HEK293 (cell line): ENCODE measurements around the gene LRRC8D.

Experiments used
- CTCF ChIA-PET: fragments of 350-600 bp; formaldehyde crosslinking; extraction: SDS; loops from one replicate; lab custom pipeline; 2021; ENCODE audit warnings: antibody characterized with exemption; lab: Yijun Ruan, JAX
- POLR2A ChIA-PET: fragments of 300-600 bp; formaldehyde crosslinking; extraction: SDS; loops from one replicate; lab custom pipeline; 2020; ENCODE audit warnings: antibody characterized with exemption, inconsistent platforms; lab: Yijun Ruan, JAX
- H3K27ac ChIP-seq: fragments of 200-500 bp; sonication (Bioruptor generic); 2 replicates; pipeline ENCODE4 v1.5.1; 2014; ENCODE audit warnings: low read depth, low read length, control low read depth, inconsistent platforms; ENCODE audit errors: extremely low read depth
- H3K36me3 ChIP-seq, 2 experiments: fragments of 200-500 bp in 1 of 2; sonication (Bioruptor generic) in 1 of 2; 1 replicate in 1 of 2; 2 replicates in 1 of 2; pipeline ENCODE4 v1.5.1; 2014 to 2017; ENCODE audit warnings: inconsistent platforms in 2 of 2, low read length in 2 of 2; ENCODE audit not compliant: control insufficient read depth in 2 of 2, insufficient read depth in 1 of 2
- H3K4me1 ChIP-seq: fragments of 200-500 bp; sonication (Bioruptor generic); 2 replicates; pipeline ENCODE4 v1.5.1; 2014; ENCODE audit warnings: mild to moderate bottlenecking, low read length, inconsistent platforms; ENCODE audit not compliant: control insufficient read depth, insufficient read depth
- H3K4me3 ChIP-seq: 2 replicates; pipeline ENCODE4 v1.5.1; 2011; ENCODE audit warnings: low read depth, mild to moderate bottlenecking, control low read depth, low read length, moderate library complexity
- H3K9me3 ChIP-seq: fragments of 200-500 bp; sonication (Bioruptor generic); 2 replicates; pipeline ENCODE4 v1.5.1; 2014; ENCODE audit warnings: low read depth, low read length, inconsistent platforms; ENCODE audit not compliant: control insufficient read depth, insufficient read depth
- BCL6B ChIP-seq: fragments of 450-650 bp; formaldehyde crosslinking; IDR thresholded peaks from 2 replicates; pipeline ENCODE4 v1.5.1; 2017; ENCODE audit warnings: missing biosample characterization, missing genetic modification characterization
- HOXD13 ChIP-seq: sonication (generic); formaldehyde crosslinking; IDR thresholded peaks from 2 replicates; pipeline ENCODE4 v1.8.0; 2022; ENCODE audit warnings: missing genetic modification reagents, borderline replicate concordance
- KLF10 ChIP-seq: fragments of 450-650 bp; IDR thresholded peaks from 2 replicates; pipeline ENCODE4 v1.5.1; 2018; ENCODE audit warnings: missing biosample characterization, mild to moderate bottlenecking, missing genetic modification characterization
- KLF17 ChIP-seq: fragments of 450-650 bp; formaldehyde crosslinking; IDR thresholded peaks from 2 replicates; pipeline ENCODE4 v1.5.1; 2016; ENCODE audit warnings: missing biosample characterization, missing genetic modification characterization
- MEIS1 ChIP-seq: sonication (generic); formaldehyde crosslinking; IDR thresholded peaks from 2 replicates; pipeline ENCODE4 v1.8.1; 2022; ENCODE audit warnings: missing genetic modification reagents, mild to moderate bottlenecking, borderline replicate concordance
- OVOL3 ChIP-seq: fragments of 450-650 bp; formaldehyde crosslinking; IDR thresholded peaks from 2 replicates; pipeline ENCODE4 v1.5.1; 2016; ENCODE audit warnings: missing biosample characterization, missing genetic modification characterization
- REST ChIP-seq: fragments of 450-650 bp; formaldehyde crosslinking; IDR thresholded peaks from 2 replicates; pipeline ENCODE4 v1.5.1; 2016; ENCODE audit warnings: missing biosample characterization, missing genetic modification characterization
- SP7 ChIP-seq: fragments of 450-650 bp; formaldehyde crosslinking; IDR thresholded peaks from 2 replicates; pipeline ENCODE4 v1.5.1; 2016; ENCODE audit warnings: missing biosample characterization, missing genetic modification characterization
- ZBTB17 ChIP-seq: fragments of 450-650 bp; formaldehyde crosslinking; IDR thresholded peaks from 2 replicates; pipeline ENCODE4 v1.5.1; 2016; ENCODE audit warnings: missing biosample characterization, missing genetic modification characterization
- ZBTB48 ChIP-seq: fragments of 450-650 bp; formaldehyde crosslinking; IDR thresholded peaks from 2 replicates; pipeline ENCODE4 v1.5.1; 2016; ENCODE audit warnings: missing biosample characterization, missing genetic modification characterization
- ZNF112 ChIP-seq: fragments of 450-650 bp; formaldehyde crosslinking; IDR thresholded peaks from 2 replicates; pipeline ENCODE4 v1.5.0; 2017; ENCODE audit warnings: missing biosample characterization, missing genetic modification characterization
- ZNF184 ChIP-seq: fragments of 450-650 bp; IDR thresholded peaks from 2 replicates; pipeline ENCODE4 v1.5.1; 2018; ENCODE audit warnings: missing biosample characterization, mild to moderate bottlenecking, missing genetic modification characterization
- ZNF292 ChIP-seq: fragments of 450-650 bp; formaldehyde crosslinking; IDR thresholded peaks from 2 replicates; pipeline ENCODE4 v1.5.1; 2016; ENCODE audit warnings: low read depth, missing biosample characterization, missing genetic modification characterization, borderline replicate concordance
- ZNF366 ChIP-seq: fragments of 450-650 bp; formaldehyde crosslinking; conservative IDR thresholded peaks from 2 replicates; pipeline ENCODE4 v1.5.1; 2016; ENCODE audit warnings: missing biosample characterization, missing genetic modification characterization
- ZNF37A ChIP-seq: fragments of 450-650 bp; IDR thresholded peaks from 2 replicates; pipeline ENCODE4 v1.5.1; 2018; ENCODE audit warnings: missing biosample characterization, missing genetic modification characterization
- ZNF423 ChIP-seq: fragments of 450-650 bp; formaldehyde crosslinking; IDR thresholded peaks from 2 replicates; pipeline ENCODE4 v1.5.1; 2016; ENCODE audit warnings: missing biosample characterization, missing genetic modification characterization
- ZNF529 ChIP-seq: fragments of 450-650 bp; formaldehyde crosslinking; IDR thresholded peaks from 2 replicates; pipeline ENCODE4 v1.5.1; 2017; ENCODE audit warnings: missing genetic modification characterization, missing biosample characterization; ENCODE audit not compliant: insufficient replicate concordance
- ZNF600 ChIP-seq: fragments of 450-650 bp; formaldehyde crosslinking; IDR thresholded peaks from 2 replicates; pipeline ENCODE4 v1.5.1; 2016; ENCODE audit warnings: missing biosample characterization, missing genetic modification characterization
- ZNF621 ChIP-seq: fragments of 450-650 bp; formaldehyde crosslinking; IDR thresholded peaks from 2 replicates; pipeline ENCODE4 v1.5.1; 2017; ENCODE audit warnings: missing biosample characterization, missing genetic modification characterization
- ZNF629 ChIP-seq: fragments of 450-650 bp; formaldehyde crosslinking; IDR thresholded peaks from 2 replicates; pipeline ENCODE4 v1.5.1; 2017; ENCODE audit warnings: missing biosample characterization, missing genetic modification characterization
- ZNF664 ChIP-seq: fragments of 450-650 bp; formaldehyde crosslinking; IDR thresholded peaks from 2 replicates; pipeline ENCODE4 v1.5.1; 2016; ENCODE audit warnings: missing biosample characterization, missing genetic modification characterization
- ZNF707 ChIP-seq: fragments of 450-650 bp; formaldehyde crosslinking; IDR thresholded peaks from 2 replicates; pipeline ENCODE4 v1.5.1; 2016; ENCODE audit warnings: missing biosample characterization, missing genetic modification characterization
- ZNF776 ChIP-seq: fragments of 450-650 bp; formaldehyde crosslinking; IDR thresholded peaks from 2 replicates; pipeline ENCODE4 v1.5.0; 2017; ENCODE audit warnings: missing biosample characterization, missing genetic modification characterization, borderline replicate concordance
- ZNF843 ChIP-seq: fragments of 450-650 bp; formaldehyde crosslinking; IDR thresholded peaks from 2 replicates; pipeline ENCODE4 v1.5.1; 2016; ENCODE audit warnings: missing biosample characterization, missing genetic modification characterization
- TF ChIP-seq, protein P1 (sequence below): fragments of 450-650 bp; formaldehyde crosslinking; optimal IDR thresholded peaks from 2 replicates; pipeline ENCODE3; 2016; ENCODE audit warnings: missing biosample characterization, mild to moderate bottlenecking, missing genetic modification characterization
- TF ChIP-seq, protein P2 (sequence below): fragments of 450-650 bp; formaldehyde crosslinking; IDR thresholded peaks from 2 replicates; pipeline ENCODE4 v1.5.1; 2016; ENCODE audit warnings: missing biosample characterization, missing genetic modification characterization, low read depth
- TF ChIP-seq, protein P3 (sequence below): fragments of 450-650 bp; formaldehyde crosslinking; IDR thresholded peaks from 2 replicates; pipeline ENCODE4 v1.5.1; 2016; ENCODE audit warnings: missing biosample characterization, missing genetic modification characterization

Gene LRRC8D

GRCh38 chr1:89890085-89890752 lies 69.4 kb downstream of the LRRC8D start:
- no peaks in the 10 kb centered on the region for H3K9me3 ChIP-seq
- no peak overlapping the region for H3K4me3 ChIP-seq
- H3K27ac ChIP-seq, result no peak overlapping the region
- no peaks in the 10 kb centered on the region for H3K36me3 ChIP-seq
- ChIA-PET CTCF (interaction anchor here (0.5 to 1.0 kb wide), 3 partner anchors 52 to 1137 kb away, joined by 3 to 4 read pairs (median 3); no protein-coding TSS in a partner anchor), POLR2A (no interaction called here)
- H3K4me1 ChIP-seq, result no peaks in the 10 kb centered on the region
- TF ChIP-seq ZNF423 (tag by site-specific recombination) (no peak), BCL6B (tag by site-specific recombination) (peak; percentile 63; the same call in 1 of the 2 replicates), ZBTB17 (peak; percentile 63; the same call in 1 of the 2 replicates), ZNF776 (tag by site-specific recombination) (no peak), KLF10 (tag by site-specific recombination) (peak; percentile 89), ZNF621 (tag by site-specific recombination) (no peak), ZNF664 (tag by site-specific recombination) (0 out of 2 replicates have a peak, but pooled peaks have one; percentile 50), REST (tag by site-specific recombination) (no peak), ZNF843 (tag by site-specific recombination) (peak; percentile 77), ZNF629 (tag by site-specific recombination) (peak; percentile 88), ZNF292 (tag by site-specific recombination) (no peak), KLF17 (peak; percentile 78; the same call in 1 of the 2 replicates), ZNF529 (peak; percentile 44), ZNF366 (tag by site-specific recombination) (peak; percentile 84), OVOL3 (tag by site-specific recombination) (no peak), ZNF37A (tag by site-specific recombination) (peak; percentile 63; the same call in 1 of the 2 replicates), HOXD13 (CRISPR knock-in tag) (no peak), ZNF184 (peak; percentile 89), MEIS1 (CRISPR knock-in tag) (no peak), ZBTB48 (no peak), ZNF600 (tag by site-specific recombination) (0 out of 2 replicates have a peak, but pooled peaks have one; percentile 51), ZNF707 (no peak), ZNF112 (peak; percentile 47; the same call in 1 of the 2 replicates), SP7 (tag by site-specific recombination) (peak; percentile 95)
- TF ChIP-seq, protein P1, sequence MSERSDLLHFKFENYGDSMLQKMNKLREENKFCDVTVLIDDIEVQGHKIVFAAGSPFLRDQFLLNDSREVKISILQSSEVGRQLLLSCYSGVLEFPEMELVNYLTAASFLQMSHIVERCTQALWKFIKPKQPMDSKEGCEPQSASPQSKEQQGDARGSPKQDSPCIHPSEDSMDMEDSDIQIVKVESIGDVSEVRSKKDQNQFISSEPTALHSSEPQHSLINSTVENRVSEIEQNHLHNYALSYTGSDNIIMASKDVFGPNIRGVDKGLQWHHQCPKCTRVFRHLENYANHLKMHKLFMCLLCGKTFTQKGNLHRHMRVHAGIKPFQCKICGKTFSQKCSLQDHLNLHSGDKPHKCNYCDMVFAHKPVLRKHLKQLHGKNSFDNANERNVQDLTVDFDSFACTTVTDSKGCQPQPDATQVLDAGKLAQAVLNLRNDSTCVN, result no peak
- TF ChIP-seq, protein P2, sequence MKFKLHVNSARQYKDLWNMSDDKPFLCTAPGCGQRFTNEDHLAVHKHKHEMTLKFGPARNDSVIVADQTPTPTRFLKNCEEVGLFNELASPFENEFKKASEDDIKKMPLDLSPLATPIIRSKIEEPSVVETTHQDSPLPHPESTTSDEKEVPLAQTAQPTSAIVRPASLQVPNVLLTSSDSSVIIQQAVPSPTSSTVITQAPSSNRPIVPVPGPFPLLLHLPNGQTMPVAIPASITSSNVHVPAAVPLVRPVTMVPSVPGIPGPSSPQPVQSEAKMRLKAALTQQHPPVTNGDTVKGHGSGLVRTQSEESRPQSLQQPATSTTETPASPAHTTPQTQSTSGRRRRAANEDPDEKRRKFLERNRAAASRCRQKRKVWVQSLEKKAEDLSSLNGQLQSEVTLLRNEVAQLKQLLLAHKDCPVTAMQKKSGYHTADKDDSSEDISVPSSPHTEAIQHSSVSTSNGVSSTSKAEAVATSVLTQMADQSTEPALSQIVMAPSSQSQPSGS (tag by site-specific recombination), result 0 out of 2 replicates have a peak, but pooled peaks have one; percentile 19
- TF ChIP-seq, protein P3, sequence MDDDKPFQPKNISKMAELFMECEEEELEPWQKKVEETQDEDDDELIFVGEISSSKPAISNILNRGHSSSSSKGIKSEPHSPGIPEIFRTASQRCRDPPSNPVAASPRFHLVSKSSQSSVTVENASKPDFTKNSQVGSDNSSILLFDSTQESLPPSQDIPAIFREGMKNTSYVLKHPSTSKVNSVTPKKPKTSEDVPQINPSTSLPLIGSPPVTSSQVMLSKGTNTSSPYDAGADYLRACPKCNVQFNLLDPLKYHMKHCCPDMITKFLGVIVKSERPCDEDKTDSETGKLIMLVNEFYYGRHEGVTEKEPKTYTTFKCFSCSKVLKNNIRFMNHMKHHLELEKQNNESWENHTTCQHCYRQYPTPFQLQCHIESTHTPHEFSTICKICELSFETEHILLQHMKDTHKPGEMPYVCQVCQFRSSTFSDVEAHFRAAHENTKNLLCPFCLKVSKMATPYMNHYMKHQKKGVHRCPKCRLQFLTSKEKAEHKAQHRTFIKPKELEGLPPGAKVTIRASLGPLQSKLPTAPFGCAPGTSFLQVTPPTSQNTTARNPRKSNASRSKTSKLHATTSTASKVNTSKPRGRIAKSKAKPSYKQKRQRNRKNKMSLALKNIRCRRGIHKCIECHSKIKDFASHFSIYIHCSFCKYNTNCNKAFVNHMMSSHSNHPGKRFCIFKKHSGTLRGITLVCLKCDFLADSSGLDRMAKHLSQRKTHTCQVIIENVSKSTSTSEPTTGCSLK (tag by site-specific recombination), result no peak
